Glutamatergic neuron (in vitro differentiated cells): Measurements from ENCODE around the gene TJP1. TPM values are rescaled to one million over a fixed set of nuclear protein-coding genes. Genes with fewer than 3 reads are reported as not detected.

Experiments used
- DNase-seq: peaks from one replicate; pipeline ENCODE4 v3.0.0; 2022
- H3K27ac Mint-ChIP-seq: one replicate; pipeline ENCODE4 v1.8.0; 2020; ENCODE audit warnings: mild to moderate bottlenecking, mixed read lengths, inconsistent platforms; ENCODE audit not compliant: unreplicated experiment
- H3K27me3 Mint-ChIP-seq: one replicate; pipeline ENCODE4 v1.8.0; 2020; ENCODE audit warnings: mild to moderate bottlenecking, moderate library complexity, mixed read lengths, inconsistent platforms; ENCODE audit not compliant: unreplicated experiment
- H3K36me3 Mint-ChIP-seq: one replicate; pipeline ENCODE4 v1.8.0; 2020; ENCODE audit warnings: mild to moderate bottlenecking, mixed read lengths, inconsistent platforms; ENCODE audit not compliant: unreplicated experiment
- H3K4me1 Mint-ChIP-seq: one replicate; pipeline ENCODE4 v1.8.0; 2020; ENCODE audit warnings: mild to moderate bottlenecking, low read depth, mixed read lengths, inconsistent platforms; ENCODE audit not compliant: unreplicated experiment
- H3K4me3 Mint-ChIP-seq: one replicate; pipeline ENCODE4 v1.8.0; 2020; ENCODE audit warnings: mild to moderate bottlenecking, mixed read lengths, inconsistent platforms; ENCODE audit not compliant: unreplicated experiment
- H3K9me3 Mint-ChIP-seq: one replicate; pipeline ENCODE4 v1.8.0; 2020; ENCODE audit warnings: mild to moderate bottlenecking, moderate library complexity, mixed read lengths, inconsistent platforms; ENCODE audit not compliant: unreplicated experiment
- CTCF ChIP-seq: fragments of 200-600 bp; sonication (generic); IDR thresholded peaks from one replicate; pipeline ENCODE4 v1.5.0; 2021; ENCODE audit not compliant: partially characterized antibody, unreplicated experiment
- total RNA-seq: library from RNA; stranded (reverse); fragmentation: NEBNext Ultra II Directional; extraction: Animal tissue kit (Norgen Biotek cat#: 25700); gene quantifications from one replicate; pipeline ENCODE4 v1.2.1, GENCODE V29; 2021; ENCODE audit not compliant: unreplicated experiment

TJP1 gene
- total RNA-seq, 1 donor from 2014 or later: 129 TPM

GRCh38 chr15:29681946-29682345, 140.3 kb downstream of the TJP1 start:
- Mint-ChIP-seq H3K27me3 (peaks cover 16% of the 10 kb centered on the region), H3K9me3 (peaks cover 38% of the 10 kb centered on the region), H3K36me3 (peaks cover 12% of the 10 kb centered on the region), H3K4me1 (peaks cover 42% of the 10 kb centered on the region), H3K4me3 (peak overlapping the region; percentile 71), H3K27ac (peak overlapping the region; percentile 99)
- DNase-seq: peak; percentile 63
- TF ChIP-seq CTCF: no peak

GRCh38 chr15:29681166-29681845, 141.0 kb downstream of the TJP1 start:
- Mint-ChIP-seq H3K4me3 (peak overlapping the region; percentile 71), H3K27me3 (peaks cover 16% of the 10 kb centered on the region), H3K4me1 (peaks cover 44% of the 10 kb centered on the region), H3K27ac (peak overlapping the region; percentile 99), H3K9me3 (peaks cover 33% of the 10 kb centered on the region), H3K36me3 (peaks cover 14% of the 10 kb centered on the region)
- no peak for DNase-seq
- TF ChIP-seq CTCF: no peak

- Mint-ChIP-seq H3K27ac (peak overlapping the region; percentile 99), H3K27me3 (peaks cover 16% of the 10 kb centered on the region), H3K36me3 (peaks cover 14% of the 10 kb centered on the region), H3K9me3 (peaks cover 29% of the 10 kb centered on the region), H3K4me1 (peaks cover 42% of the 10 kb centered on the region), H3K4me3 (peak overlapping the region; percentile 57)
- DNase-seq: no peak
- no peak for TF ChIP-seq CTCF
These were observed 141.7 kb downstream of the TJP1 start for GRCh38 chr15:29680465-29681165.

- Mint-ChIP-seq H3K9me3 (peaks cover 28% of the 10 kb centered on the region), H3K27ac (peak overlapping the region; percentile 96), H3K4me3 (no peak overlapping the region), H3K4me1 (peaks cover 41% of the 10 kb centered on the region), H3K27me3 (peaks cover 13% of the 10 kb centered on the region), H3K36me3 (peaks cover 10% of the 10 kb centered on the region)
- no peak for DNase-seq
- no peak for TF ChIP-seq CTCF
These were observed 143.7 kb downstream of the TJP1 start for GRCh38 chr15:29678504-29679034.
